Liver (tissue), 3 donors: ENCODE measurements around the gene TRIM7.

Experiments used
- CTCF ChIP-seq: fragments of 150-350 bp; IDR thresholded peaks from 2 replicates; pipeline ENCODE4 v1.5.1; 2017; ENCODE audit warnings: improper control_type of control experiment, low read depth, low read length; ENCODE audit not compliant: missing input control
- GABPA ChIP-seq, 2 donors: IDR thresholded peaks in 1 of 2; conservative IDR thresholded peaks in 1 of 2; 2 replicates each; pipeline ENCODE4 v1.6.1; 2016; ENCODE audit warnings: antibody characterized with exemption in 2 of 2, mild to moderate bottlenecking in 1 of 2, moderate library complexity in 1 of 2
- MAX ChIP-seq: IDR thresholded peaks from 2 replicates; pipeline ENCODE4 v1.6.1; 2016; ENCODE audit warnings: antibody characterized with exemption
- SP1 ChIP-seq: IDR thresholded peaks from 2 replicates; pipeline ENCODE4 v1.6.1; 2018; ENCODE audit warnings: antibody characterized with exemption, mild to moderate bottlenecking
- YY1 ChIP-seq: IDR thresholded peaks from 2 replicates; pipeline ENCODE4 v1.6.1; 2016; ENCODE audit warnings: antibody characterized with exemption, mild to moderate bottlenecking
- donor health status: healthy.
- donor health status: healthy.

- TF ChIP-seq CTCF, result no peak
- no peak for TF ChIP-seq YY1
- no peak for TF ChIP-seq GABPA (IDR thresholded peaks at IDR 0.05 in 1 of 2, conservative IDR thresholded peaks at IDR 0.05 in 1 of 2)
- TF ChIP-seq MAX, result no peak
- no peak for TF ChIP-seq SP1
Measured at GRCh38 chr5:181186022-181186421, 19.0 kb downstream of the TRIM7 start.
